HL-60 (cell line): ENCODE data around the gene VAMP2.

ENCODE experiments used
- DNase-seq, 2 experiments: peaks; one replicate each; pipeline ENCODE4 v3.0.0-alpha.2; 2010 to 2020; ENCODE audit warnings: low read depth in 1 of 2, low spot score in 1 of 2
- H3K27ac ChIP-seq: fragments of 250-450 bp; sonication (Bioruptor Pico); replicated peaks from 2 replicates; pipeline ENCODE4 v1.5.1; 2020; ENCODE audit warnings: mild to moderate bottlenecking, moderate library complexity
- H3K27me3 ChIP-seq: fragments of 250-450 bp; sonication (Bioruptor Pico); 2 replicates; pipeline ENCODE4 v1.5.1; 2021; ENCODE audit warnings: mild to moderate bottlenecking, moderate library complexity; ENCODE audit not compliant: insufficient read depth, poor library complexity, severe bottlenecking
- H3K4me3 ChIP-seq: replicated peaks from 2 replicates; pipeline ENCODE4 v1.5.1; 2011; ENCODE audit warnings: mild to moderate bottlenecking, control low read depth, low read length; ENCODE audit not compliant: insufficient read depth
- GABPA ChIP-seq: IDR thresholded peaks from 2 replicates; pipeline ENCODE4 v1.6.1; 2012; ENCODE audit warnings: low read depth
- POLR2AphosphoS5 ChIP-seq: IDR thresholded peaks from 2 replicates; pipeline ENCODE4 v1.6.1; 2012; ENCODE audit warnings: low read depth
- SPI1 ChIP-seq: IDR thresholded peaks from 2 replicates; pipeline ENCODE4 v1.6.1; 2012; ENCODE audit warnings: low read depth, mild to moderate bottlenecking, borderline replicate concordance
- TF ChIP-seq, protein P1 (sequence below): IDR thresholded peaks from one replicate; pipeline ENCODE4 v1.5.1; 2011; ENCODE audit warnings: low read length, control low read depth, inconsistent platforms; ENCODE audit not compliant: insufficient read depth
- TF ChIP-seq, protein P2 (sequence below): IDR thresholded peaks from 2 replicates; pipeline ENCODE4 v1.6.1; 2012; ENCODE audit warnings: low read depth; ENCODE audit not compliant: insufficient replicate concordance

The VAMP2 gene

DNA sequence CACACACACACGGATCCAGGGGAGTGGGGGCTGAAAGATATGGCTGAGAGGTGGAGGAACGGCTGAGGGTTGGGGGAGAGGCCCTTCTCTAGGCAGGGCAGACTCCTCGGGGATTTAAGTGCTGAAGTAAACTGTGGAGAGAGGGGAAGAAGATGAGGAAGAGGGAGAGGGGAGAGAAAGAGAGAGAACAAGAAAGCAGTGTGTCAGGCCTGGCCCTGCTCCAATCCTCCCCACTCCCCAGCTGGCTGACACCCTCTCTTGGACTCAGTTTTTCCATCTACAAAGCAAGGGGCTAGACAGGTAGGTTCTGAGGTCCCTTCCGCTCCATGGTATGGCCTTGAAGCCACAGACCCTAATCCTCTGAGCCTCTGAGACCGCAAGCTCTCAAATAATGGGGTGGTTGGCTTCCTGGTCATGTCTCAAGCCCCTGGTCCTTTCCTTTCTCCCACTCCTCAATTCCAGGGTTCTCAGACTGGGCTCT, 2.0 kb downstream of the VAMP2 start:
- TF ChIP-seq GABPA (no peak), POLR2AphosphoS5 (no peak), SPI1 (no peak)
- TF ChIP-seq, protein P1, sequence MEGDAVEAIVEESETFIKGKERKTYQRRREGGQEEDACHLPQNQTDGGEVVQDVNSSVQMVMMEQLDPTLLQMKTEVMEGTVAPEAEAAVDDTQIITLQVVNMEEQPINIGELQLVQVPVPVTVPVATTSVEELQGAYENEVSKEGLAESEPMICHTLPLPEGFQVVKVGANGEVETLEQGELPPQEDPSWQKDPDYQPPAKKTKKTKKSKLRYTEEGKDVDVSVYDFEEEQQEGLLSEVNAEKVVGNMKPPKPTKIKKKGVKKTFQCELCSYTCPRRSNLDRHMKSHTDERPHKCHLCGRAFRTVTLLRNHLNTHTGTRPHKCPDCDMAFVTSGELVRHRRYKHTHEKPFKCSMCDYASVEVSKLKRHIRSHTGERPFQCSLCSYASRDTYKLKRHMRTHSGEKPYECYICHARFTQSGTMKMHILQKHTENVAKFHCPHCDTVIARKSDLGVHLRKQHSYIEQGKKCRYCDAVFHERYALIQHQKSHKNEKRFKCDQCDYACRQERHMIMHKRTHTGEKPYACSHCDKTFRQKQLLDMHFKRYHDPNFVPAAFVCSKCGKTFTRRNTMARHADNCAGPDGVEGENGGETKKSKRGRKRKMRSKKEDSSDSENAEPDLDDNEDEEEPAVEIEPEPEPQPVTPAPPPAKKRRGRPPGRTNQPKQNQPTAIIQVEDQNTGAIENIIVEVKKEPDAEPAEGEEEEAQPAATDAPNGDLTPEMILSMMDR: no peak
- TF ChIP-seq, protein P2, sequence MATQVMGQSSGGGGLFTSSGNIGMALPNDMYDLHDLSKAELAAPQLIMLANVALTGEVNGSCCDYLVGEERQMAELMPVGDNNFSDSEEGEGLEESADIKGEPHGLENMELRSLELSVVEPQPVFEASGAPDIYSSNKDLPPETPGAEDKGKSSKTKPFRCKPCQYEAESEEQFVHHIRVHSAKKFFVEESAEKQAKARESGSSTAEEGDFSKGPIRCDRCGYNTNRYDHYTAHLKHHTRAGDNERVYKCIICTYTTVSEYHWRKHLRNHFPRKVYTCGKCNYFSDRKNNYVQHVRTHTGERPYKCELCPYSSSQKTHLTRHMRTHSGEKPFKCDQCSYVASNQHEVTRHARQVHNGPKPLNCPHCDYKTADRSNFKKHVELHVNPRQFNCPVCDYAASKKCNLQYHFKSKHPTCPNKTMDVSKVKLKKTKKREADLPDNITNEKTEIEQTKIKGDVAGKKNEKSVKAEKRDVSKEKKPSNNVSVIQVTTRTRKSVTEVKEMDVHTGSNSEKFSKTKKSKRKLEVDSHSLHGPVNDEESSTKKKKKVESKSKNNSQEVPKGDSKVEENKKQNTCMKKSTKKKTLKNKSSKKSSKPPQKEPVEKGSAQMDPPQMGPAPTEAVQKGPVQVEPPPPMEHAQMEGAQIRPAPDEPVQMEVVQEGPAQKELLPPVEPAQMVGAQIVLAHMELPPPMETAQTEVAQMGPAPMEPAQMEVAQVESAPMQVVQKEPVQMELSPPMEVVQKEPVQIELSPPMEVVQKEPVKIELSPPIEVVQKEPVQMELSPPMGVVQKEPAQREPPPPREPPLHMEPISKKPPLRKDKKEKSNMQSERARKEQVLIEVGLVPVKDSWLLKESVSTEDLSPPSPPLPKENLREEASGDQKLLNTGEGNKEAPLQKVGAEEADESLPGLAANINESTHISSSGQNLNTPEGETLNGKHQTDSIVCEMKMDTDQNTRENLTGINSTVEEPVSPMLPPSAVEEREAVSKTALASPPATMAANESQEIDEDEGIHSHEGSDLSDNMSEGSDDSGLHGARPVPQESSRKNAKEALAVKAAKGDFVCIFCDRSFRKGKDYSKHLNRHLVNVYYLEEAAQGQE: no peak
- no peak for DNase-seq
- Histone ChIP-seq H3K27ac (no peak overlapping the region), H3K4me3 (no peak overlapping the region), H3K27me3 (no peaks in the 10 kb centered on the region)

DNA sequence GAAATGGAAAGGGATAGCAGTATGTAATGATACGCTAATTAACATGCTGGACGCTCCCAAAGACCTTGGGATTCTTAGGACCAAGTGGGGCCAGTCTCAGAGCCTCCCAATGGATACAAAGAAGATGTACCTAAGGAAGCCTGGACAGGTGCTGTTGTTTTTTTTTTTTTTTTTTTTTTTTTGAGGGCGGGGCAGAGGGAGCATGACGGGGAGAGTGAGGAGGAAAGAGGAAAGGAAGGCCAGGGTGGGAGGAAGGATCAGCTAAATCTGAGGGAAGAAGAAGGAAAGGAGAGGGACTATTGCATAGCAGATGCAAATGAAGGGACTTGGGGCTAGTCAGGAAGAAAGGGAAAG, 2.5 kb downstream of the VAMP2 start:
- DNase-seq: no peak
- TF ChIP-seq, protein P1: no peak
- TF ChIP-seq GABPA: no peak
- no peak for TF ChIP-seq POLR2AphosphoS5
- TF ChIP-seq, protein P2: no peak
- no peak for TF ChIP-seq SPI1
- Histone ChIP-seq H3K27ac (no peak overlapping the region), H3K27me3 (no peaks in the 10 kb centered on the region), H3K4me3 (no peak overlapping the region)

DNA sequence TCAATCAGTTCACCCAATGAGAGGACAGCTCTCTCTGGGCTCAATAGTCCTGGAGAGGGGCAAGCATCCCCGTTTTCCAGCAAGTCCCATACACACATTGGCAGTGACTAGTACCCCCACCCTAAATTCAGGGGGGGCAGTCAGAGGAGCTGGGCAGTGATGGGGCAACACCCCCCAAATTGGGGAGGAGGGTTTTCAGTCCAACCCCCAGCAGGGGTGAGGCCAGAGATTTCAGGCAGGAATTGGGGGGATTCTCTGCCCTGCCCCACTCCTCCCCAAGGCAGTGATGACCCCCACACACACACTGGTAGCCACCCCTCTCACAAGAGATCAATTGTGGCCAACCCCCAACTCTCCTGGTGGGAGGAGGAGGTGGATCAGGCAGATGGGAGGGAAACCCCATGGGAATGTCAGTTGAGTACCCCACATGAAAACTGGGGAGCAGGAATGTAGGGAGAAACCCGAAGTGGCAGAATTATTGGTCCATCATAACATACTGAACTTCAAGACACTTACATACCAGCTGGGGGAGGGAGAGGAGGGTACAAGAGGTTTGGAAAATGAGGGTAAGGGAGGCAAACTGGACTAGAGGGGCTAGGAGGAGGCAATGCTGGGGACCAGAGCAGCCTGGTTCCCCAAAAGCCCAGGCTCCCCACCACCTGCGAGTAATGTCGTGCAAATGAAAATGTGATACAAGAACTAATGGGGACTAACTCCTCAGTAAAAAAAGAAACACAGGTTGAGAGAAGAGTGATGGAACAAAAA, 3.1 kb downstream of the VAMP2 start:
- no peak for DNase-seq
- no peaks in the 10 kb centered on the region for H3K27me3 ChIP-seq
- H3K4me3 ChIP-seq: no peak overlapping the region
- TF ChIP-seq, protein P1: no peak
- TF ChIP-seq SPI1 (no peak), GABPA (no peak), POLR2AphosphoS5 (no peak)
- TF ChIP-seq, protein P2: no peak
- H3K27ac ChIP-seq: no peak overlapping the region
